Measurements from ENCODE around the gene TUBB2A. TPM values are rescaled to one million over a fixed set of nuclear protein-coding genes. Genes with fewer than 3 reads are reported as not detected.

Gene TUBB2A
- total and polyA plus RNA-seq, 2 of the 13 experiments (the other 11 are each of a cell fraction or from before 2014, with no cell fraction given), result 35.3 to 106 TPM

DNA sequence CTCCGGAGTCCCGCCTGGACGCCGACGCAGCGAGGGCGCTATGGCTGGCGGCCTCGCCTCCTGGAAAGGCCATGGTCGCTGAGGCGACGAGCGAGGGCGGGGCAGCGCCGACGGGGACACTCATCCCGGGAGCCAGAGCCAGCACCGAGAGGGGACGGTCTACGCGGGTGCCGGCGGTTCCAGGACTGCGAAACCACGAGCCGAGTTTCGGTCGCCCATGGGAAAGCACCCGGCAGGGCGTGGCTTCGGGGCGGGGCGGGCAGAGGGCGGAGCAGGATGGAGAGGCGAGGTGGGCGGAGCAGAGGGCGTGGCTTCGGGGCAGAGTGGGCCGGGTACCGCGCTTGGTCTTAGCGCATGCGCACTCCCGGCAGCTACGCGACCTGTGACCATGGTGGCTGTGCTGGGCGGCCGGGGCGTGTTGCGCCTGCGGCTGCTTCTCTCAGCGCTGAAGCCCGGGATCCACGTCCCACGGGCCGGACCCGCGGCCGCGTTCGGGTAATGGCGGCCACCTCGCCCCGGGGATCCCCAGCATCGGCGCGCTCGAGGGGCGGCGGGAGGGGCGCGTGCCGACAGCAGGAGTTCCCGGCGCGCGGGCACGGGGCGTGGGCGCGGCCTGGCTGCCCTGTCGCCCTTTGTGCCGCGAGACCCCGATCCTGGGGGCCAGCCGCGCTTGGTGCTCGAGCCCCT, 38.8 kb downstream of the TUBB2A start, which contains the start of gene BPHL (continued):
- TF ChIP-seq ZNF362 (CRISPR knock-in tag; IDR thresholded peaks at IDR 0.05; ENCODE audit: borderline replicate concordance) (no peak), LCORL (IDR thresholded peaks at IDR 0.05) (no peak), LCORL (CRISPR knock-in tag; IDR thresholded peaks at IDR 0.05) (peak; percentile 89), ZNF674 (CRISPR knock-in tag; IDR thresholded peaks at IDR 0.05; ENCODE audit: low read depth) (peak; percentile 95), BRD4 (CRISPR knock-in tag; IDR thresholded peaks at IDR 0.05) (peak; percentile 28; the same call in 1 of the 2 replicates), ZFP37 (CRISPR knock-in tag; IDR thresholded peaks at IDR 0.05; ENCODE audit: borderline replicate concordance) (peak; percentile 87), TBX3 (IDR thresholded peaks at IDR 0.05; ENCODE audit: borderline replicate concordance) (no peak; the same call in 1 of the 2 replicates), CSRNP1 (CRISPR knock-in tag; IDR thresholded peaks at IDR 0.05) (peak; percentile 90), ZNF256 (CRISPR knock-in tag; conservative IDR thresholded peaks at IDR 0.05) (no peak), CENPT (CRISPR knock-in tag; IDR thresholded peaks at IDR 0.05; ENCODE audit: low read depth) (peak; percentile 87), ZSCAN31 (CRISPR knock-in tag; IDR thresholded peaks at IDR 0.05; ENCODE audit: low read depth) (peak; percentile 97), RFXAP (CRISPR knock-in tag; IDR thresholded peaks at IDR 0.05; ENCODE audit: borderline replicate concordance) (no peak; the same call in 1 of the 2 replicates), TGIF2 (CRISPR knock-in tag; IDR thresholded peaks at IDR 0.05) (peak; percentile 78; the same call in 1 of the 2 replicates), ZBTB43 (CRISPR knock-in tag; conservative IDR thresholded peaks at IDR 0.05) (0 out of 2 replicates have a peak, but pooled peaks have one; percentile 16), ZNF550 (CRISPR knock-in tag; IDR thresholded peaks at IDR 0.05; ENCODE audit: borderline replicate concordance) (no peak), SP1 (IDR thresholded peaks at IDR 0.05) (peak; percentile 65; the same call in 1 of the 2 replicates), SP1 (CRISPR knock-in tag; IDR thresholded peaks at IDR 0.05) (peak; percentile 91), ZNF562 (CRISPR knock-in tag; IDR thresholded peaks at IDR 0.05; ENCODE audit: borderline replicate concordance) (no peak), ZNF784 (CRISPR knock-in tag; IDR thresholded peaks at IDR 0.05; ENCODE audit: borderline replicate concordance) (peak; percentile 99), ELF4 (CRISPR knock-in tag; IDR thresholded peaks at IDR 0.05; ENCODE audit: borderline replicate concordance) (no peak), TOE1 (CRISPR knock-in tag; IDR thresholded peaks at IDR 0.05) (0 out of 2 replicates have a peak, but pooled peaks have one; percentile 84), NFE2 (CRISPR knock-in tag; IDR thresholded peaks at IDR 0.05) (no peak), DMAP1 (CRISPR knock-in tag; IDR thresholded peaks at IDR 0.05) (peak; percentile 92)
- TF ChIP-seq, protein P1, sequence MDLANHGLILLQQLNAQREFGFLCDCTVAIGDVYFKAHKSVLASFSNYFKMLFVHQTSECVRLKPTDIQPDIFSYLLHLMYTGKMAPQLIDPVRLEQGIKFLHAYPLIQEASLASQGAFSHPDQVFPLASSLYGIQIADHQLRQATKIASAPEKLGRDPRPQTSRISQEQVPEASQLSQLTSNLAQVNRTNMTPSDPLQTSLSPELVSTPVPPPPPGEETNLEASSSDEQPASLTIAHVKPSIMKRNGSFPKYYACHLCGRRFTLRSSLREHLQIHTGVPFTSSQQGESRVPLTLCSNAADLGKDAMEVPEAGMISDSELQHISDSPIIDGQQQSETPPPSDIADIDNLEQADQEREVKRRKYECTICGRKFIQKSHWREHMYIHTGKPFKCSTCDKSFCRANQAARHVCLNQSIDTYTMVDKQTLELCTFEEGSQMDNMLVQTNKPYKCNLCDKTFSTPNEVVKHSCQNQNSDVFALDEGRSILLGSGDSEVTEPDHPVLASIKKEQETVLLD (CRISPR knock-in tag; IDR thresholded peaks at IDR 0.05; ENCODE audit: low read depth), result peak; percentile 91

Measured in HepG2 (cell line).